Caco-2 (cell line): ENCODE data around the gene FNDC3A. TPM values are rescaled to one million over a fixed set of nuclear protein-coding genes. Genes with fewer than 3 reads are reported as not detected.

ENCODE experiments used
- BruUV-seq: library from RNA; stranded (reverse); fragments of 400-500 nt; replicated peaks from 2 replicates; lab custom pipeline; 2021; lab: Mats Ljungman, UMichigan
- CTCF ChIA-PET: fragments of 300-600 bp; sonication (Branson Sonifier 250); formaldehyde crosslinking; loops from one replicate; lab custom pipeline; 2022; ENCODE audit warnings: antibody characterized with exemption; lab: Charles Lee
- POLR2A ChIA-PET: fragments of 300-600 bp; sonication (Branson Sonifier 250); formaldehyde crosslinking; loops from one replicate; lab custom pipeline; 2022; ENCODE audit warnings: antibody characterized with exemption; lab: Charles Lee
- DNase-seq, 2 experiments: peaks; one replicate each; pipeline versions ENCODE4 v3.0.0 to v3.0.0-alpha.2; 2020 to 2022
- H3K27me3 ChIP-seq: replicated peaks from 2 replicates; pipeline ENCODE4 v1.6.0; 2011; ENCODE audit warnings: low read length; ENCODE audit not compliant: control insufficient read depth, insufficient read depth
- H3K36me3 ChIP-seq: 2 replicates; pipeline ENCODE4 v1.5.1; 2011; ENCODE audit warnings: low read length; ENCODE audit not compliant: control insufficient read depth, insufficient read depth
- H3K4me1 ChIP-seq: fragments of 250-450 bp; sonication (Bioruptor Pico); 2 replicates; pipeline ENCODE4 v1.5.1; 2020; ENCODE audit warnings: mild to moderate bottlenecking
- H3K4me3 ChIP-seq: 2 replicates; pipeline ENCODE4 v1.5.1; 2011; ENCODE audit warnings: low read depth, mild to moderate bottlenecking, control low read depth, low read length
- H3K9me3 ChIP-seq: fragments of 250-450 bp; sonication (Bioruptor Pico); 2 replicates; pipeline ENCODE4 v1.5.1; 2020; ENCODE audit warnings: mild to moderate bottlenecking, moderate library complexity
- H3K27ac Mint-ChIP-seq: one replicate; pipeline ENCODE4 v1.8.0; 2022; ENCODE audit warnings: mixed read lengths; ENCODE audit not compliant: unreplicated experiment
- H3K27me3 Mint-ChIP-seq: one replicate; pipeline ENCODE4 v1.8.0; 2022; ENCODE audit warnings: mixed read lengths; ENCODE audit not compliant: insufficient read depth, unreplicated experiment
- H3K36me3 Mint-ChIP-seq: one replicate; pipeline ENCODE4 v1.8.0; 2022; ENCODE audit warnings: mild to moderate bottlenecking, mixed read lengths; ENCODE audit not compliant: insufficient read depth, unreplicated experiment
- H3K4me1 Mint-ChIP-seq: one replicate; pipeline ENCODE4 v1.8.0; 2022; ENCODE audit warnings: low read depth, mixed read lengths; ENCODE audit not compliant: unreplicated experiment
- H3K4me3 Mint-ChIP-seq: one replicate; pipeline ENCODE4 v1.8.0; 2022; ENCODE audit warnings: mild to moderate bottlenecking, moderate library complexity, mixed read lengths; ENCODE audit not compliant: unreplicated experiment
- H3K9me3 Mint-ChIP-seq: one replicate; pipeline ENCODE4 v1.8.0; 2022; ENCODE audit warnings: mixed read lengths; ENCODE audit not compliant: unreplicated experiment
- intact Hi-C: fragments of 100-400 bp; cut with micrococcal nuclease; formaldehyde crosslinking; loops from one replicate; pipeline ENCODE4 v1.10.0; 2022; ENCODE audit not compliant: unreplicated experiment
- total RNA-seq: library from RNA; stranded (reverse); gene quantifications from 2 replicates; pipeline ENCODE4 v1.2.3, GENCODE V29; 2022
- TF ChIP-seq, protein P1 (sequence below), 2 experiments: fragments of 200-600 bp in 1 of 2; IDR thresholded peaks; 1 replicate in 1 of 2; 2 replicates in 1 of 2; pipeline versions ENCODE4 v1.5.1 to v1.8.0; 2011 to 2022; ENCODE audit warnings: antibody characterized with exemption in 1 of 2, control low read depth in 1 of 2, inconsistent platforms in 1 of 2, low read depth in 1 of 2, low read length in 1 of 2, mild to moderate bottlenecking in 1 of 2, moderate library complexity in 1 of 2; ENCODE audit not compliant: insufficient read depth in 1 of 2, severe bottlenecking in 1 of 2, unreplicated experiment in 1 of 2

FNDC3A gene
- total RNA-seq, 1 experiment from 2014 or later, result 32.5 TPM

DNA sequence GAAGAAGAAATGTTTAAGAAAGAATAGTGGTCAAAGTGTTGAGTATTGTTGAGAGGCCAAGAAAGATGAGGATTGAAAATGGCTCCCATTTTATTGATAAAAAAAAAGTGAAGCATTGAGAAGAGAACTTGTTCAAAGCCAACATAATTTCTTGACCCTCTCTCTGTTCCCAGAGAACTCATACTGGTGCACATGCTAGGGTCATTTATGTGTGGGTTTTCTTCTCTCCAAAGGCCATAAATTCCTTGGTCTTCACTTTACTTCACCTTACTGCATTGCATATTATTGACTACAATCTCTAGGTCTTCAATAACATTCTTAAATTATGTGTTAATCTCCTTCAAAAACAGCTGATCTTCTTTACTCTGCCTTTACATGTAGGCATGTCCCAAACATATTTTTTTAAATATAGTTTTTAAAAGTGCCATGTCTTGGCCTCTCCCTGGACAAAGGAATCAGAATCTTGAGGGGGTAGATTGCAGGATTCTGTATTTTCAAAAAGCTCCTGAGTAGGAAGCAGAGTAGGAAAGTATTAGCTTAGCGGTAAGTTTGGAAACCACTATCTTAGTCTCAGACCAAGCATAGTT is 1.8 kb upstream of the FNDC3A start:
- no TSS peak for BruUV-seq
- intact Hi-C loops, result no loop called here
- CTCF ChIA-PET, result no interaction called here
- H3K9me3 ChIP-seq, result peaks cover 5% of the 10 kb centered on the region; the same call in 1 of the 2 replicates
- POLR2A ChIA-PET, result no interaction called here
- TF ChIP-seq, protein P1, sequence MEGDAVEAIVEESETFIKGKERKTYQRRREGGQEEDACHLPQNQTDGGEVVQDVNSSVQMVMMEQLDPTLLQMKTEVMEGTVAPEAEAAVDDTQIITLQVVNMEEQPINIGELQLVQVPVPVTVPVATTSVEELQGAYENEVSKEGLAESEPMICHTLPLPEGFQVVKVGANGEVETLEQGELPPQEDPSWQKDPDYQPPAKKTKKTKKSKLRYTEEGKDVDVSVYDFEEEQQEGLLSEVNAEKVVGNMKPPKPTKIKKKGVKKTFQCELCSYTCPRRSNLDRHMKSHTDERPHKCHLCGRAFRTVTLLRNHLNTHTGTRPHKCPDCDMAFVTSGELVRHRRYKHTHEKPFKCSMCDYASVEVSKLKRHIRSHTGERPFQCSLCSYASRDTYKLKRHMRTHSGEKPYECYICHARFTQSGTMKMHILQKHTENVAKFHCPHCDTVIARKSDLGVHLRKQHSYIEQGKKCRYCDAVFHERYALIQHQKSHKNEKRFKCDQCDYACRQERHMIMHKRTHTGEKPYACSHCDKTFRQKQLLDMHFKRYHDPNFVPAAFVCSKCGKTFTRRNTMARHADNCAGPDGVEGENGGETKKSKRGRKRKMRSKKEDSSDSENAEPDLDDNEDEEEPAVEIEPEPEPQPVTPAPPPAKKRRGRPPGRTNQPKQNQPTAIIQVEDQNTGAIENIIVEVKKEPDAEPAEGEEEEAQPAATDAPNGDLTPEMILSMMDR (IDR thresholded peaks at IDR 0.05; ENCODE audit: insufficient read depth in 1 of 2, low read depth in 1 of 2, low read length in 1 of 2, severe bottlenecking in 1 of 2, unreplicated experiment in 1 of 2), result no peak
- DNase-seq, result no peak
- H3K9me3 Mint-ChIP-seq, result peaks cover 17% of the 10 kb centered on the region
- peaks cover 10% of the 10 kb centered on the region for H3K4me1 Mint-ChIP-seq
- H3K36me3 ChIP-seq, result no peaks in the 10 kb centered on the region
- H3K27ac Mint-ChIP-seq, result no peak overlapping the region
- no peaks in the 10 kb centered on the region for H3K27me3 ChIP-seq
- peak overlapping the region; percentile 98 for H3K4me3 Mint-ChIP-seq
- H3K27me3 Mint-ChIP-seq, result peaks cover 4% of the 10 kb centered on the region
- no peak overlapping the region for H3K4me3 ChIP-seq
- H3K36me3 Mint-ChIP-seq, result no peaks in the 10 kb centered on the region
- peaks cover under 1% of the 10 kb centered on the region; the same call in 1 of the 2 replicates for H3K4me1 ChIP-seq

DNA sequence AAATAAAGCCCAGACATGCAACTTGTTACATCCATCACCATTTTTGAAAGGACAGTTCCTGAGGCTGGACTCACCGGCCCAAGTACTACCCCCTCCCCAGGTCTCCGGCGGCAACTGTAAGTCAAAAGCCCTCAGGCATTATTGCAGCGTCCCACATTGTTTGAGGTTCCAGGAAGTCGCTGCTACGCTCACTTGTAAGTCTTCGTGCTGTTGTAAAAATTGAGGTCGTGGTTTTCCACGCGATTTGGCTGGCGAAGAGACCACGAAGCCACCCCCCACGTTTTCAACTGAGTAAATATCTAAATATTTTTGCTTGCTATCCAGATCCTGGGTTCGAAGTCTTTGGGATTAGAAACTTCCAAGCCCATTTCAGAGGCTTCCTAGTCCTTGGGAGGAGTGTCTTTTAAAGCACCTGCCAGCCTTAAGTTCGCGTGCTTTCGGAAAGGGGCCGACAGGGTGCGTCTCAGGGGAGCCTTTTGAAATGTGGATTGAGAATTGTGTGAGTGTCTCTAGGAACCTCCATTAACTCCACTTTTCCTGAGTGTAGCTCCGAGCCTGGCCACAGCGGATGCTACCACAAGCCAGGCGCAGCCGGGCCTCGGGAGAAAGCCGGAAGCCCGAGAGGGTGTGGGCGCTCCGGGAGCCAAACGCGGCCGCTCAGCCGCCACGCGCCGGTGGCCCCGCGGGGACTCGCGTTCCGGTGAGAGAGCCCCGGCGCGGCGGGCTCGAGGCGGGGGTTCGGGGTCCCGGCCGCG is 434 bp upstream of the FNDC3A start:
- H3K36me3 ChIP-seq, result no peaks in the 10 kb centered on the region
- intact Hi-C loops, result loop anchor here (5.0 kb wide), 1 partner anchor 137 kb away; no protein-coding TSS in a partner anchor
- Mint-ChIP-seq H3K9me3 (peaks cover 17% of the 10 kb centered on the region), H3K36me3 (no peaks in the 10 kb centered on the region), H3K4me1 (peaks cover 17% of the 10 kb centered on the region), H3K27me3 (peaks cover 4% of the 10 kb centered on the region), H3K4me3 (peak overlapping the region; percentile 98), H3K27ac (peak overlapping the region; percentile 88)
- ChIA-PET POLR2A (interaction anchor here (1.0 to 1.9 kb wide), 2 partner anchors 20 to 135 kb away, joined by 4 to 5 read pairs; no protein-coding TSS in a partner anchor), CTCF (interaction anchor here (0.6 kb wide), 1 partner anchor 99 kb away, joined by 3 read pairs; no protein-coding TSS in a partner anchor)
- H3K4me1 ChIP-seq, result peaks cover 4% of the 10 kb centered on the region; the same call in 1 of the 2 replicates
- TF ChIP-seq, protein P1 (IDR thresholded peaks at IDR 0.05; ENCODE audit: insufficient read depth in 1 of 2, low read depth in 1 of 2, low read length in 1 of 2, severe bottlenecking in 1 of 2, unreplicated experiment in 1 of 2), result peak in 1 of 2 experiments; percentile 29
- TSS peak; percentile 78 for BruUV-seq
- DNase-seq, result peak; percentile 76 to 77
- H3K27me3 ChIP-seq, result no peaks in the 10 kb centered on the region
- H3K4me3 ChIP-seq, result peak overlapping the region; percentile 71
- H3K9me3 ChIP-seq, result no peaks in the 10 kb centered on the region

DNA sequence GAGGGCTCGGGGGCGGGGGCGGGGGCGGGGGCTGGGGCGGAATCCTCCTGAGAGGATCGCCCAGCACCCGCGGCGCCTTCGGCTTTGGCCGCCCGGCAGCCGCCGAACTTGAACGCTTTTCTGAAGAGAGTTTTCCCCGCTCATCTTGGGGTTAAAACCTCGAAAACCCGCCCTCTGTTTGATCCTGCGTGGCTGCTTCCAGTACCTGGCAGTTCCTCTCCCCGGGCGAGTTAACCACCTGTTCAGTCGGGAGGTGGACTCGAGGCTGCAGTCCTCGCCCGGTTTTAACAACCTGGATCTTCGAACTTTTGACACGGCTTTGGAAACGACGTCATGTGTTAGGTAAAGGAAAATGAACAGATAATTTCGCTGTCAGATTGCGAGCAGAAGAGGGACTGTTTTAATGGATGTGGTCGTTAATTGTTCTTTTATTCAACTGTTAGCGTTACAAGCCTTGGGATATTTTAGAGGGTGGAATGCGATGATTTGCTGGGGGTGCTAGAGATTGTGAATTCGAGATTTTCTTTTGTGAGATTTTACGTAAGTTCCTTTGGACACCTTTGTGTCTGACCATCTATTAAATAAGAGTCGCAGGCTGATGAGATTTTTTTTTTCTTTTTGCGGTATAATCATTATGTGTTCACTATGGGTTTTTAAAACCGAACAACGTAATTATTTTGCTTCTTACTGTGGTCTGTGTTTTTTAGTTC is 1.0 kb downstream of the FNDC3A start:
- Histone ChIP-seq H3K9me3 (no peaks in the 10 kb centered on the region), H3K4me3 (peak overlapping the region; percentile 71), H3K36me3 (no peaks in the 10 kb centered on the region), H3K4me1 (peaks cover 4% of the 10 kb centered on the region; the same call in 1 of the 2 replicates), H3K27me3 (no peaks in the 10 kb centered on the region)
- H3K36me3 Mint-ChIP-seq, result no peaks in the 10 kb centered on the region
- H3K27ac Mint-ChIP-seq, result peak overlapping the region; percentile 92
- intact Hi-C loops, result loop anchor here (5.0 kb wide), 1 partner anchor 136 kb away; no protein-coding TSS in a partner anchor
- ChIA-PET CTCF (interaction anchor here (0.6 kb wide), 2 partner anchors 30 to 1225 kb away, joined by 3 to 5 read pairs; no protein-coding TSS in a partner anchor), POLR2A (interaction anchor here (0.6 to 1.9 kb wide), 3 partner anchors 18 to 304 kb away, joined by 3 to 5 read pairs (median 4); no protein-coding TSS in a partner anchor)
- peak overlapping the region; percentile 98 for H3K4me3 Mint-ChIP-seq
- H3K4me1 Mint-ChIP-seq, result peaks cover 17% of the 10 kb centered on the region
- H3K27me3 Mint-ChIP-seq, result peaks cover 3% of the 10 kb centered on the region
- peak; percentile 90 to 92 for DNase-seq
- H3K9me3 Mint-ChIP-seq, result peaks cover 17% of the 10 kb centered on the region
- TF ChIP-seq, protein P1 (IDR thresholded peaks at IDR 0.05; ENCODE audit: insufficient read depth in 1 of 2, low read depth in 1 of 2, low read length in 1 of 2, severe bottlenecking in 1 of 2, unreplicated experiment in 1 of 2), result no peak
- no TSS peak for BruUV-seq
